8988T (cell line): ENCODE measurements around the gene LAMC3.
"Not testable (repeated sequence)": the region's sequence is repeated elsewhere in the genome, so short reads cannot be mapped to it uniquely, and the experiment has no call there.

ENCODE experiments used
- DNase-seq: peaks from one replicate; pipeline ENCODE4 v3.0.0; 2011

The LAMC3 gene

DNA sequence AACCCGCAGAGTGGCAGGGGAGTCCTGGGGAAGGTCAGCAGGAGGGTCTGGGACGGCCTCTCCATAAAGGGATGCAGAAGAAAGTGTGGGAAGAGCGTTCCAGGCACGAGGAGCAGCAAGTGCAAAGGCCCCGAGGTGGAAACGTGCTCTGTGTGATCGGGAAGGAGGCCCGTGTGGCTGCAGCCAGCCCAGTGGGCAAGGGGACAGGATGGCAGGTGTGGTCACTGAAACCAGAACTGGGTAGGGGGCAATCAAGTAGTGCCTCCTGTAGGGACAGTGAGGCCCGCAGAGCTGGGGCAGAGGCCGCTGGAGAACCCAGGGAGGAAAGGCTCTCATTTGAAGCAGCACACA lies 16.3 kb upstream of the LAMC3 start:
- DNase-seq, result no peak

DNA sequence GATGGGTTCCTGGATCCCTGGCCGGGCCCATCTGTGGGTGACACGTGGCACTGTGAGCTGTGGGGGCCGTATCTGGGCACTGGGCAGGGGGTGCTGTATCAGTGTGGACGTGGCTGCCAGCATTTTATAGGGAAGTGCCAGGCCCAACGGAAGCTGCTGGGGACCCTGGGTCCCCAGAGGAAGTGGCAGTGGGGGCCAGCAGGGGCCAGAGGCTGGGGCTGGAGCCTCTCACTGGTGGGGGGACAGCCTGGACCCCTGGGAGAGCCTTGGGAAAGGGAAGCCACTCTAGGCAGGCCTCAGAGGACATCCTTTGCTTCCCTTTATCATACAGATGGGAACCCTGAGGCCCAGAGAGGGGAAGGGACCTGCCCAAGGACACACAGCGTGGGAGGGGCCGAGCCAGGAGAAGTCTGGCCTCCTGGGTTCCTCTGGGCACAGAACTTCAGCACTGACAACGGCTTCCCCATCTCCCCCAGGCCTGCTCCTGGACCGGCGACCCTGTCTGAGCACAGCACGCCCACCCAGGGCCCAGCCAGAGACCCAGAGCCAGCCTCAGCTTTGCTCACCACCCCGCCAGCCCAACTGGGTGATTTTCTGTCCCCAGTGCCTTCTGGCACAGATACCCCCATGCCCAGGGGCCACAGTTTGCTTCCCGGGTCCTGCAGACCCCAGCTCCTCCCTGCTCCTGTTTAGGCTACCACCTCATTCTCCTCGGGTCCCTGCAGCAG lies 15.5 kb upstream of the LAMC3 start:
- no peak for DNase-seq

DNA sequence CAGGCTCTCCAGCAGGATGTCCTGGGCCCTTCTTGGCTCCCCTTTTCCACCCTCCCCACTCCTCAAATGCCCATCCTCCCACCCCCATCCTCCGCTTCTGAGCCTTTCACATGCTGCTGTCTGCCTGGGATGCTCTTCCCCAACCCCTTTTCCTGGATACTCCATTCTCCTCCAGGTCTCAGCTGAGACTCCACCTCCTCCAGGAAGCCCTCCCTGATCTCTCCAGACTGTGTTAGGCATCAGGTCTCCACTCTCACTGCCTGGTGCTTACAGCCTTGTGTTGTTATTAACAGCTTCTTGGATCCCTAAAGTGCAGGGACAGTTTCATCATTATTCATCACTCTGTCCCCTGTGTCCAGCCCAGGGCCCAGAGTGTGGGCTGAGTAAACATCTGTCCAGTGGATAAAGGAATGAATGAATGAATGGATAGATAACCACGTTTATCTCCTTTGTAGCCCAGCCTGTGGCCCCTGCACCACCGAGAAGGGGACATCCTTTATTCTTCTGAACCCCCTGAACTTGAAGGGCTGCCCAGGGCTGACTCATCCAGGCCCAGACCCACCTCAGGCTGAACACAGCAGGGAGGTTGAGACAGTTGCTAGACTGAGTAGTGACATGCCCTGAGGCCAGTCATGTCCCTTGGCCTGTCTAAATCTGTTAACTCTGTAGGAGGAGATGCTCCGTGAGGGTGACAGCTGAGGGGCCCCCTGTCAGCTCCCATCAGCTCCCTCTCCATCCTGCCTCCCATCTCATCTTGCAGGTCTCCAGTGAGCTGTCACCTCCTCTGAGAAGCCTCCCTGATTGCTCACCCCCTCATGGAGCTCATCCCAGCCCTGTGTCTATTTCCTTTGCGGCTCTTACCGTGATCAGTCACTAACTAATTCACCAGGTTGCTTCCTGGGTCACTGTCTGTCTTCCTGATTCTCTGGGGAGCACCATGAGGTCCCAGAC lies 14.6 kb upstream of the LAMC3 start:
- DNase-seq, result no peak

DNA sequence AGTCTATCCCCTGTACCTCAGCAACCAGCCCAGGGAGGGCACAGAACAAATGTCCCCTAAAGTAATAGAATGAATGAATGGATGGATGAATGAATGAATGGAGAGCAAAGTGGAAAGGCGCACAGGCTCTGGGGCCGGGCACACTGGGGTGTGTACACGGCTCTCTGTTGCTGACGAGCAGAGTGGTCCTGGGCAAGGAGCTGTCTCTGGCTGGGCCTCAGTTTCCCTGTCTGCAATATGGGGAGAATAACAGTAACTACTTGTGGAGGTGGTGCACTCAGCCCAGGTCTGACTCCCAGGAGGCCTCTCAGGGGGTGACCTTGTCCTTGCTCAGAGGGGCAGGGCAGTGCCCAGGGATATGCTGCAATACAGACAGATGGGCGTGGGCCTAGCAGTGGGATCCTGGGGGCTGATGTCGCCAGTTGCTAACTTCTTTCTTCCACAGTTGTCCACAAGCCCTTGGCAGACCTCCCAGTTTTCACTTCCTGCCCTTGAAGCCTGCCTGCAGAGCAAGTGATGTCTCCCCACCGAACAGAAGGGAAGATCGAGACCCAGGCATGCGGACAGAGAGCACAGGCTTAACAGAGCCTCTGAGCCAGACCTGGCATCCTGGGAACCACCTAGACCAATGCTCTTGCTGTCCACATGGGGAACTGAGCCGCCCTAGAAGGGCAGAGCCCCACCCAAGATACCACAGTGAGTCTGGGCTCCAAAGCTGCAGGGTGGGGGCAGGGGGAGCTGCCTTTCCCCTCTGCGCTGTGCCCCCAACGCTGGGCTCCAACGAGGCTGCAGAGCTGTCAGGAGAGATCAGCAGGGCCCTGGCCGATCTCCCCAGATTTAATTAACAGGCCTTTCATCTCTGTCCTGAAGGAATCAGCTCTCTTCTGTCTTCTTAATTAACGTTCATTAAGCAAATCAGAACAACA lies 13.6 kb upstream of the LAMC3 start:
- no peak for DNase-seq

DNA sequence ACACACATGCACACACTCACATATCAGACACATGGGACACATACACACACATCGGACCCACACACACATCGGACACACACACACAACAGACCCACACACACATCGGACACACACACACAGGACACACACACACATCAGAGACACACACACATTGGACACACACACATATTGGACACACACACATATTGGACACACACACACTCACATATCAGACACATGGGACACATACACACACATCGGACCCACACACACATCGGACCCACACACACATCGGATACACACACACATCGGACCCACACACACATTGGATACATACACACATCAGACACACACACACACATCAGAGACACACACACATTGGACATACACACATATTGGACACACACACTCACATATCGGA lies 12.8 kb upstream of the LAMC3 start:
- DNase-seq, result no peak

DNA sequence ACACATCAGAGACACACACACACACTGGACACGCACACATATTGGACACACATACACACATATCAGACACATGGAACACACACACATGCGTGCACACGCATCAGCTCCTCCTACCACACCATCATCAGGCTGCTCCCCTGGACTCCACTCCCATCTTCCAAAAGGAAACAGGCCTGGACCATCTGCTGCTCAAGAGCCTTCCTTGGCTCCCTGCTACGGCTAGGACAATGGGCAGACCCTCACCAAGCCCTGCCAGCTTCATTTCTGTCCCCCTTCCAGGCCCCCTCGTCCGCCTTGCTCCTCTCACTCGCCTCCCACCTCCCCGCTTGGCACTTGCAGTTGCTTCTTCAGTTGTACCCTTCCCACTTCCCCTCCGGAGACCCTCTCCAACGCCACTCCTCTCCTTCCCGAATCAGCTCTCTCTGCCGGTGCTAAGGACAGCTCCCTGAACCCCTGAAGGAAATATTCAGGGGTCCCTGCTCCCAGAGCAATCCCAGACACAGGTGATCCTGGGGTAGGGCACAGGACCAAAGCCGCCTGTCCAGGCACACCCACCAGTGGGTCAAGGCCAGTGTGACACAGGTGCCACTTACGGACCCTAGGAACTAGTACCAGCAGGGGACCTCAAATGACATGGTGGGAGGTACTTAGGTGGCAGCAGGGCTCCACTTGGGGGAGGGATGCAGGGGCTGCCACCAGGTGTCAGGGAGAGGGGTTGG lies 12.1 kb upstream of the LAMC3 start:
- DNase-seq, result no peak

DNA sequence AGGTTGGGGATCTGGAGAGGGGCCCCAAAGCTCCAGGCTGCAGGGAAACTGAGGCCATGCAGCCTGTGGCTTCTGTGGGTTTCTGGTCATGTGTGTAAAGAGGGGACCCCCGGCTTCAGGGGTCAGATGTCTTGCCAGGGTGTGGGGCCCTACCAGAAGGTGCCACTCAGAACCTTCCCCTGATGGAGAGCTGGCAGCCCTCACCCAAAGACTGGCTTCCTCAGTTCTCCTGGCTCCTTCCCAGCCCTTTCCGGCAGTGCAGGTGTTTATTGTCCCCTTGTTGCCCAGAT lies 11.6 kb upstream of the LAMC3 start:
- DNase-seq, result no peak

DNA sequence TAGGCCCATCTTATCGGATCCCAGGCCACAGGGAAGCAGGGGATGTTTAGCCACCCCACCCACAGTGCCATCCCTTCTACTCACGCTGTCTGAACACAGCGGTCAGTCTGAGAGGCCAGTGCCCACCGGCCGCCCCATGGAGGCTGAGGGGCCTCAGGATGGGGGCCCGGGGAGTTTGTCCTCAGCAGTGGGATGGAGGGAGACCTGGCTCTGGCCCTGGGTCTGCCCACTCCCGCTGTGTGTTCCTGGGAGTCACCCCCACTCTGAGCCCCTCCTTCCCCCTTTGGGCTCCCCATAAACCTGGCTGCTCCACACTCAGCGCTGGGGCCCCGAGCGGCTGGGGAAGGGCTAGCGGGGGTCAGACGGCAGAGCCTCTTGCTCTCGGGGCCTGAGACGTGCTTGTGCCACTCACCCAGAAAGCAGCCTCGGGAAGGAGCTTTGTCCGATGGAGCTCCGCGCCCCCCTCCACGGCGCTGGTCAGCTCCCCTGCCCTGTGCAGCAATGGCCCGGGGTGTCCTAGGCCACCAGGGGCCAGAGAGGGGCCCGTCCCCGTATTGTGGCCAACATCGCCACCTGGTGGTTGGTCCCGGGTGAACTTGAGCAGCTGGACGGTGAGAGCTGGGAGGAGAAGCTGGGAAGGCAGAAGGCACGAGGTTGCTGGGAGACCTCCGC lies 10.9 kb upstream of the LAMC3 start:
- DNase-seq, result peak; percentile 99

DNA sequence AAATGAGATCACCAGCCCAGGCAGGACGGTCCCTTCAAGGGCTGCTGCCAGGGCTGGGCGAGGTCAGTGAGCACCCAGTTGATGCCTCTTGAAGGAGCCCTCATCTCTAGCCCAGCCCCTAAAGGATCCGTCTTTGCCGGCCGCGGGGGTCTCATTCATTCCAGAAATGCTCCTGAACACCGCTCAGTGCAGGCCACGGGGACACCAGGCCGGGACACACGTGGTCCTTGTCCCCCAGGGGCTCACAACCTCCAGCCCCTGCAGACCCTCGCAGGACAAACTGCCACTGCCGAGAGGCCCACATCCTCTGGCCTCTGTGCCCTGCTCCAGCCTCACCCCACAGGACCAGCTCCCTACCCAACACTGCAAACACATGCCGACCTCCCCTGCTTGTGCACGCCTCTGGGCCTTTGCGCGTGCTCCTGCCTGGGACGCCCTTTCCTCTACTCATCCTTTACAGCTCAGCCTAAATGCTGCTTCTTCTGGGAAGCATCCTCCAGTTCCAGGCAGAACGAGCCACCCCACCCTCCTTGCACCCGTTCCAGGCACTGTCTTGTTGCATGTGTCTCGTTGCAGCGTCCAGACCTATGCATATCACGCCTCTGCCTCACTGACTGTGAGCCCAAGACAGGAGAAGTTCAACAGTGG lies 10.3 kb upstream of the LAMC3 start:
- no peak for DNase-seq

DNA sequence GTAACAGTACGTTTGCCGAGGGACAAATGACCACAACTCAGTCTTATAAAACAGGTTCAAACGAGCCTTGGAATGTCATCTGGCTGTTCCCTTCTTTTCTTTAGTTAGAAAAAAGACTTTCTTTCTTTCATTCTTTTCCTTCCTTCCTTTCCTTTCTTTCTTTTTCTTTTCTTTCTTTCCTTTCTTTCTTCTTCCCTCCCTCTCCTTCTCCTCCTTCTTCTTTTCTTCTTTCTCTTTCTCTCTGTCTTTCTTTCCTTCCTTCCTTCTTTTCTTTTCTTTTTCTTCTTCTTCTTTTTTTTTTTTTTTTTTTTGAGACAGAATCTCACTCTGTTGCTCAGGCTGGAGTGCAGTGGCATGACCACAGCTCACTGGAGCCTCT lies 9.7 kb upstream of the LAMC3 start:
- no peak for DNase-seq

DNA sequence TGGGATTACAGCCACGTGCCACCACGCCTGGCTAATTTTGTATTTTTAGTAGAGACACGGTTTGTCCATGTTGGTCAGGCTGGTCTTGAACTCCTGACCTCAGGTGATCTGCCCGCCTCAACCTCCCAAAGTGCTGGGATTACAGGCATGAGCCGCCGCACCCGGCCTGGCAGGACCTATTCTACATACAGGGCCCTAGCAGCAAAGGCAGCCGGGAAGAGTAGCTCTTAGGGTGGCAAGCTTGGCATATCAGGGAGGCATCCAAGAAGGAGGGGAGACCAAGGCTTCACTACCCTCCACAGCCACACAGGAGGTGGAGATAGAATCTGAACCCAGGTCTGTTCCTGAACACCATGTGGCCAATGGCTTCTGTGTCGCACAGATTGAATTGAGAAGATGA lies 8.4 kb upstream of the LAMC3 start:
- DNase-seq, result not testable (repeated sequence)

DNA sequence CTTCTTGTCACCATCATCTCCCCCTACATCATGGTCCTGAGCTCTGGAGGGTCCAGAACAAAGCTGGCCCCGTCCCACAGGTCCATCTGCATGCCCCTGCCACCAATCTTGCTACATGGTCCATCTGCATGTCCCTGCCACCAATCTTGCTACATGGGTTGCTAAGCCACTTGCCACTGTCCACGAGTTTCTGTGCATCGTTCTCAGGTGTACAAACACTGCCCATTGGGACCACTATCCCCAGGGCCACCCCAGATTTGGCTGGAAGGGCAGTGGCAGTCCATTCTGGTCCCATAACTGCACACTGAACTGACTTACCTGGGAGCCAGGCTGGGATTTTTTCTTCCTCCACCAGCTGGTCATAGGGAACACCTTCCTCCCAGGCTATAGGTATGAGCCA lies 8.0 kb upstream of the LAMC3 start:
- no peak for DNase-seq

DNA sequence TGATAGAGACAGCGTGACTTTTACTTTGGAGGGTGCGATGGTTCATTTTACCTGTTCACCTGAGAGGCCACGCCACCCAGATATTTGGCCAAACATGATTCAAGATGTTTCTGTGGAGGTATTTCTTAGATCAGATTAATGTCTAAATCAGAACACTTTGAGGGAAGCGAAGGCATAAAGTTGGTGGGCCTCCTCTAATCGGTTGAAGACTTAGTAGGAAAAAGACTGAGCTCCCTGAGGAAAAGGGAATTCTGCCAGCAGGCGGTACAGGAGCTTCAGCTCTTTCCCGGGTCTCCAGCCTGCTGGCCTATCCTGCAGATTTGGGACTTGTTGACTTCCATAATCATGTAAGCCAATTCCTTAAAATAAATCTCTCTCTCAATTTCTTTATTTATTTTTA lies 7.0 kb upstream of the LAMC3 start:
- DNase-seq, result no peak

DNA sequence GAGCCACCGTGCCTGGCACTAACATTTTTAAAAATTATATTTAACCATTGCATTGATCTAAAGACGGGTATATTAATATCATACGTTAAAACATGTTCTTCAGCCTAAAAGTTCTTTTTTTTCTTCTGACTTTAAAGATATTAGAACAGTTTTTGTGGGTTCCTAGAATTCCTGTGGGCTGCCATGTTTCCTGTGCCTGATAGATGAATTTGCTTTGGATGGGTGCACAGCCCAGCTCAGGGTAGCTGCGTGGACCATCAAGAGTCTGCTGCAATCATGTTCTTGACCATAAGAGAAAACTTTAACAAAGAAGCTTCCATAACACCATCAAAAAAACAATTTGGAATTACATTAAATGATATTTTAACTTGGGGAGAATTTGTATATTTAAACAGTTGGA lies 2.4 kb upstream of the LAMC3 start:
- DNase-seq, result no peak

DNA sequence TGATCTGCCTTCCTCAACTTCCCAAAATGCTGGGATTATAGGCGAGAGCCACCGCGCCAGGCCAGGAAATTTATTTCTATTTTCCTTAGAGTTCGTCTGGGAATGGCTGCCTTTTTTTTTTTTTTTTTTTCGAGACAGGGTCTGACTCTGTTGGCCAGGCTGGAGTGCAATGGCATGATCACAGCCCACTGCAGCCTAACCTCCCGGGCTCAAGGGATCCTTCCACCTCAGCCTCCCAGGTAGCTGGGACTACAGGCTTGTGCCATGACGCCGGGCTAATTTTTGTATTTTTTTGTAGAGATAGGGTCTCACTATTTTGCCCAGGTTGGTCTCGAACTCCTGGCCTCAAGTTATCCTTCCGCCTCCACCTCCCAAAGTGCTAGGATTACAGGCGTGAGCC lies 888 bp upstream of the LAMC3 start:
- no peak for DNase-seq

DNA sequence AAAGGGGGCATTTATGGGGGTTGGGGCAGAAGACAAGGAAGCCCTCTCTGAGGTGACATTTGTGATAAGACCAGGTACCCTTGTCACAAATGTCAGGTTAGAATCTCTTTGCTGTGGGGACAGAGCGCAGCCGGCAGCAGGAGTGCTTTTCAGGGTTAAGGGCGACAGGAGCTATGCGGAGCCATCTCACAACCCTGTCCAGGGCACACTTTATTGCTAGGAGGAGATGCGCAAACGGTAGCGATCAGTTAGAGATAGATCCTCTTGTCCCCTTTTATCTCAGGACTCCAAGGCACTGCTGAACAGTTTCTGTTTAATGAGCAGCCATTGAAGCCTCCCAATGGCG lies 438 bp upstream of the LAMC3 start:
- no peak for DNase-seq

DNA sequence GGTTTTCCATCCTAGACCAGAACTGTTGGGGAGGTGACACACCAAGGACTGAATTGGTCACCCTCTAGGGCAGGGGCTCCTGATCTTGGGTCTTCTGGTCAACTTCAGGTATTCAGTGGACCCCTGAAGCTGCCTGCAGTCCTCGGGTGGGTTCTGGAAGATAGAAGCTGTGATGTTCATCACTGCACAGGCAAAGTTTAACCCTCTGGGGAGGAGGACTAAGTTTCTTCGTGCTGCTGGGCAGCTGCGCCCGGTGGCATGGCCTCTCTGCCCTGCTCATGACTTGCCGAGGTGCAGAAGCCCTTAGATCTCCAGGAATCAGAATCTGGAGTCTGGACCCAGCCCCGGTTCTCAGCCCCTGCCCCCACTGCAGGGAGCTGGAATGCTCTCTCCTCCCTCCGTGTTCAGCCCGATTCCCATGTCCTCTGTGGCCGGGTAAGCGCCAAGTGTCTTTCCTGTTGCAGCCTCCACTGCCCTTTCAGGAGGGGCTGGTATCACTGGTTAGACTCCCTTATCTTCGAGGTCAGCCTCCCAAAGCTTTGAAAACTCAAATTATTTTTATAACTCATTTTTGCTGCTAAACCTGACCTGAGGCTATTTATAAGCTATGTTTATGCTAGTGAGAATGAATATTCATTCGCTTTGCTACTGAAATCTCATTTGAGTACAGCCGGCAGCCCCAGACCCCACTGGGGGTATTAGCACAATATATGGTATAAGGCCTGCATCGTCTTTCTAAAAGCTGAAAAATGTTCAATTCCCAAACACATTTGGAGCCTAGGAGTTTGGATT lies 1.7 kb downstream of the LAMC3 start:
- no peak for DNase-seq

DNA sequence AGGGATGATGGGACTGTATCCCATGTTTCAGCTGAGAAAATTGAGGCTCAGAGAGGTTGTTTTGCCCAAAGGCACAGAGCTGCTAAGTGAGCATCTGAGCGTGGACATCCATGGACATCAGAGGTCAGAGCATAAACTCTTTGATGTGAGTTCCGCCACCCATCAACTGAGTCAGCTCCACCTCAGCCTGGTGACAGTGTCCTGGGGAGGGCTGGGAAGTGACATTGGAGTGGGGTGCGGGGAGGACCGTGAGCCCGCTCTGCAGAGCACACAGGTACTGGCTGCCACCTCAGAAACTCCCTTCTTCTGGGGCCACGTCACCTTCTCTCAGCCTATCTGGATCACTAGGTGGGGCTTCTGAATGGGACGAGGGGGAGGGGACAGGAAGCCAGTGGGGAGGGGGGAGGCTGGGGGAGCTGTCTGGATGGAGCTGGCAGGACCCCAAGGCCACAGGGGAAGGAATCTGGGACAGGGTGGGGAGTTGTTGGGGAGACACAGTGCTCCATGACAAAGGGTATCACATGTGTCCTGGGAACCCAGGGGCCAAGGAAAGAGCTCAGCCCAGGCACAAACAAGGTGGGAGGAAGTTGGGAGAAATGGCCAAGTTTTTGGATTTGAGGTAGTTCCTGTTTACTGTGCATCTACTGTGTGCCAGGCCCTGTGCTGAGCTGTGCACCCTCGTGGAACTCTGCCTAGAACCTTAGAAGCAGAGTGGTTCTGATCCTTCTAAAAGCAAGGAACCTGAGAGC lies 2.5 kb downstream of the LAMC3 start:
- DNase-seq, result no peak

DNA sequence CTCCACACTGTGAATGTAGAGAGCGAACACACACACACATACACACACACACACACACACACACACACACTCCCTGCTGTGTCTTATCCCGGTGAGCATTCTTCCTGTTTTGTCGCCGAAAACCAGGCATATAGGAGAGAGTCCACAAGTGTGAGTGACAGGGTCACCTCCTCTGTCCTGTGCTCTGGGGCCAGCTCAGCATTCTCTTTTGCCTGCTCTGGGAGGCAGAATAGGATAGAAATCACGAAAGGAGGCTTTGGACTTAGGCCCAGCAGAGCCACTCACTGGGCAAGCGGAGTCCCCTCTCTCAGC lies 3.0 kb downstream of the LAMC3 start:
- no peak for DNase-seq

DNA sequence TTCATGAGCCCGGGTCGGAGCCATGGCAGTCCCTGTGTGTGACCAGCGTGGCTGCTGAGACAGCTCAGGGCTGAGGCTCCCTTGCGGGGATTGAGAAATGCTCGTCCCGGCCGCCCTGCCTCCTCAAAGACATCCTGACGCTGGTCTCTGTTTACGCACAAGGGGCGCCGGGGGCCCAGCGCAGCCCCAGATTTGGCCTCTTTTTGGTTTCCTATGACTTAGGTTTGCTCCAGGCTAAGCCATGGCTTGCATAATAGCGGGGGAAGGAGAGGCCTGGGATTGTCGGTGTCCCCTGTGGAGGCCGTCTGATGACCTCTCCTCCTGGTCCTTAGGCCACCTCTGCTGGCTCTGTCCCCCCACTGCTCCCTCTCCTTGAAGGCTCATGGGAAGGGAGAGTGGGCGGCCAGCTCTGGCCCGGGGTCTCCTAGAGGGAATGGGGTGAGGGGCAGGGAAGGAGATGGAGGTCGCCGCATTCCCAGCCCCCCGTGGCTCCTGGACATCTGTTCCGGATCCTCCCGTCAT lies 3.5 kb downstream of the LAMC3 start:
- DNase-seq, result no peak
